HEK293 (cell line): ENCODE data around the gene ZNF423.

ENCODE experiments used
- CTCF ChIA-PET: fragments of 350-600 bp; formaldehyde crosslinking; extraction: SDS; loops from one replicate; lab custom pipeline; 2021; ENCODE audit warnings: antibody characterized with exemption; lab: Yijun Ruan, JAX
- POLR2A ChIA-PET: fragments of 300-600 bp; formaldehyde crosslinking; extraction: SDS; loops from one replicate; lab custom pipeline; 2020; ENCODE audit warnings: antibody characterized with exemption, inconsistent platforms; lab: Yijun Ruan, JAX
- H3K27ac ChIP-seq: fragments of 200-500 bp; sonication (Bioruptor generic); 2 replicates; pipeline ENCODE4 v1.5.1; 2014; ENCODE audit warnings: low read depth, low read length, control low read depth, inconsistent platforms; ENCODE audit errors: extremely low read depth
- H3K36me3 ChIP-seq, 2 experiments: fragments of 200-500 bp in 1 of 2; sonication (Bioruptor generic) in 1 of 2; 1 replicate in 1 of 2; 2 replicates in 1 of 2; pipeline ENCODE4 v1.5.1; 2014 to 2017; ENCODE audit warnings: inconsistent platforms in 2 of 2, low read length in 2 of 2; ENCODE audit not compliant: control insufficient read depth in 2 of 2, insufficient read depth in 1 of 2
- H3K4me1 ChIP-seq: fragments of 200-500 bp; sonication (Bioruptor generic); 2 replicates; pipeline ENCODE4 v1.5.1; 2014; ENCODE audit warnings: mild to moderate bottlenecking, low read length, inconsistent platforms; ENCODE audit not compliant: control insufficient read depth, insufficient read depth
- H3K4me3 ChIP-seq: 2 replicates; pipeline ENCODE4 v1.5.1; 2011; ENCODE audit warnings: low read depth, mild to moderate bottlenecking, control low read depth, low read length, moderate library complexity
- H3K9me3 ChIP-seq: fragments of 200-500 bp; sonication (Bioruptor generic); 2 replicates; pipeline ENCODE4 v1.5.1; 2014; ENCODE audit warnings: low read depth, low read length, inconsistent platforms; ENCODE audit not compliant: control insufficient read depth, insufficient read depth
- SCRT2 ChIP-seq: fragments of 450-650 bp; formaldehyde crosslinking; IDR thresholded peaks from 2 replicates; pipeline ENCODE4 v1.5.1; 2016; ENCODE audit warnings: missing biosample characterization, missing genetic modification characterization
- WT1 ChIP-seq: fragments of 450-650 bp; formaldehyde crosslinking; IDR thresholded peaks from 2 replicates; pipeline ENCODE4 v1.5.1; 2016; ENCODE audit warnings: missing biosample characterization, missing genetic modification characterization
- ZNF133 ChIP-seq: fragments of 450-650 bp; formaldehyde crosslinking; IDR thresholded peaks from 2 replicates; pipeline ENCODE4 v1.5.1; 2016; ENCODE audit warnings: missing biosample characterization, missing genetic modification characterization
- ZNF138 ChIP-seq: fragments of 450-650 bp; formaldehyde crosslinking; IDR thresholded peaks from 2 replicates; pipeline ENCODE4 v1.5.1; 2016; ENCODE audit warnings: missing biosample characterization, missing genetic modification characterization, borderline replicate concordance
- ZNF155 ChIP-seq: fragments of 450-650 bp; formaldehyde crosslinking; IDR thresholded peaks from 2 replicates; pipeline ENCODE4 v1.5.1; 2016; ENCODE audit warnings: missing biosample characterization, missing genetic modification characterization
- ZNF404 ChIP-seq: fragments of 450-650 bp; formaldehyde crosslinking; IDR thresholded peaks from 2 replicates; pipeline ENCODE4 v1.5.1; 2017; ENCODE audit warnings: missing biosample characterization, missing genetic modification characterization
- ZNF548 ChIP-seq: fragments of 450-650 bp; formaldehyde crosslinking; IDR thresholded peaks from 2 replicates; pipeline ENCODE4 v1.5.1; 2016; ENCODE audit warnings: missing biosample characterization, missing genetic modification characterization
- ZNF777 ChIP-seq: fragments of 450-650 bp; formaldehyde crosslinking; IDR thresholded peaks from 2 replicates; pipeline ENCODE4 v1.5.1; 2017; ENCODE audit warnings: missing biosample characterization, missing genetic modification characterization, borderline replicate concordance
- ZNF785 ChIP-seq: fragments of 450-650 bp; formaldehyde crosslinking; IDR thresholded peaks from 2 replicates; pipeline ENCODE4 v1.5.1; 2016; ENCODE audit warnings: missing biosample characterization, missing genetic modification characterization
- TF ChIP-seq, protein P1 (sequence below): fragments of 450-650 bp; formaldehyde crosslinking; IDR thresholded peaks from 2 replicates; pipeline ENCODE4 v1.5.1; 2016; ENCODE audit warnings: missing biosample characterization, missing genetic modification characterization
- TF ChIP-seq, protein P2 (sequence below): fragments of 450-650 bp; formaldehyde crosslinking; IDR thresholded peaks from 2 replicates; pipeline ENCODE4 v1.5.1; 2016; ENCODE audit warnings: missing biosample characterization, missing genetic modification characterization
- TF ChIP-seq, protein P3 (sequence below): fragments of 450-650 bp; formaldehyde crosslinking; IDR thresholded peaks from 2 replicates; pipeline ENCODE4 v1.5.0; 2017; ENCODE audit warnings: missing biosample characterization, missing genetic modification characterization, borderline replicate concordance
- TF ChIP-seq, protein P4 (sequence below): fragments of 450-650 bp; formaldehyde crosslinking; IDR thresholded peaks from 2 replicates; pipeline ENCODE4 v1.5.1; 2016; ENCODE audit warnings: missing biosample characterization, missing genetic modification characterization
- TF ChIP-seq, protein P5 (sequence below): fragments of 450-650 bp; formaldehyde crosslinking; IDR thresholded peaks from 2 replicates; pipeline ENCODE4 v1.5.1; 2016; ENCODE audit warnings: missing biosample characterization, missing genetic modification characterization, borderline replicate concordance
- TF ChIP-seq, protein P6 (sequence below): fragments of 450-650 bp; formaldehyde crosslinking; IDR thresholded peaks from 2 replicates; pipeline ENCODE4 v1.5.1; 2016; ENCODE audit warnings: missing biosample characterization, missing genetic modification characterization

The ZNF423 gene

DNA sequence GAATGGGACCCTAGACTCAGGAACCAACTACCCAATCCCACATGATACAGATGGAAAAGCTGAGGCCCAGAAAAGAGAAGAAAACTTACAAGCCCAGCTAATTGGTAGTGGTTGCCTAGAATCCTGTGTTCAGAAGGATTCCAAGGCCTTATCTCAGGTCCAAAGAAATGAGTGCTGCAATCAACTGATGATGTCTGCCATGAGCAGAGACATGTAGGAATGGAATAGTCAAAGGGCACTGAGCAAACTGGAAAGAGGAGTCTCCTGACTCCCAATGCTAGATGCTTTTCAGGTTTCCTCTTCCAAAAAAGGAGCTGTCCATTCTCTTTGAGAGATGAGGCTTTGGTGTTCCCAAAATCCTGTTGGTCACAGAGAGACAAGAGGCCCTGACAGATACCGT, 210.6 kb downstream of the ZNF423 start:
- POLR2A ChIA-PET = no interaction called here
- no peak overlapping the region for H3K27ac ChIP-seq
- no peak overlapping the region for H3K4me3 ChIP-seq
- no peaks in the 10 kb centered on the region for H3K9me3 ChIP-seq
- H3K36me3 ChIP-seq = no peaks in the 10 kb centered on the region
- no peaks in the 10 kb centered on the region for H3K4me1 ChIP-seq
- TF ChIP-seq, protein P1, sequence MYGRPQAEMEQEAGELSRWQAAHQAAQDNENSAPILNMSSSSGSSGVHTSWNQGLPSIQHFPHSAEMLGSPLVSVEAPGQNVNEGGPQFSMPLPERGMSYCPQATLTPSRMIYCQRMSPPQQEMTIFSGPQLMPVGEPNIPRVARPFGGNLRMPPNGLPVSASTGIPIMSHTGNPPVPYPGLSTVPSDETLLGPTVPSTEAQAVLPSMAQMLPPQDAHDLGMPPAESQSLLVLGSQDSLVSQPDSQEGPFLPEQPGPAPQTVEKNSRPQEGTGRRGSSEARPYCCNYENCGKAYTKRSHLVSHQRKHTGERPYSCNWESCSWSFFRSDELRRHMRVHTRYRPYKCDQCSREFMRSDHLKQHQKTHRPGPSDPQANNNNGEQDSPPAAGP (tag by site-specific recombination) = no peak
- CTCF ChIA-PET = no interaction called here

DNA sequence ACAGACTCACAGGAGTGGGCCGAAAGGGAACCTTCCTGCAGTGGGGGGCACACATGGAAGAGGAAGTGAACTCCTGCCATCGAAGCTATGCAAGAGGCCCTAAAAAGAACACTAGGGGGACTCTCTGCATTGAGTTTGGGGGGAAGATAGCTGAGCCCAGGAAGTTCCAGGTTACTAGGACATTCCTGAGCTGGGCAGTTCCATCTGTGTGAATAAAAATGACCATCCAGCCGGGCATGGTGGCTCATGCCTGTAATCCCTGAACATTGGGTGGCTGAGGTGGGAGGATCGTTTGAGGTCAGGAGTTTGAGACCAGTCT, 211.8 kb downstream of the ZNF423 start:
- Histone ChIP-seq H3K36me3 (no peaks in the 10 kb centered on the region), H3K4me1 (no peaks in the 10 kb centered on the region), H3K9me3 (no peaks in the 10 kb centered on the region), H3K4me3 (no peak overlapping the region), H3K27ac (no peak overlapping the region)
- ChIA-PET CTCF (no interaction called here), POLR2A (interaction anchor here (0.6 kb wide), 1 partner anchor 21 kb away, joined by 9 read pairs; no protein-coding TSS in a partner anchor)
- TF ChIP-seq WT1 (tag by site-specific recombination) = no peak
- TF ChIP-seq, protein P2, sequence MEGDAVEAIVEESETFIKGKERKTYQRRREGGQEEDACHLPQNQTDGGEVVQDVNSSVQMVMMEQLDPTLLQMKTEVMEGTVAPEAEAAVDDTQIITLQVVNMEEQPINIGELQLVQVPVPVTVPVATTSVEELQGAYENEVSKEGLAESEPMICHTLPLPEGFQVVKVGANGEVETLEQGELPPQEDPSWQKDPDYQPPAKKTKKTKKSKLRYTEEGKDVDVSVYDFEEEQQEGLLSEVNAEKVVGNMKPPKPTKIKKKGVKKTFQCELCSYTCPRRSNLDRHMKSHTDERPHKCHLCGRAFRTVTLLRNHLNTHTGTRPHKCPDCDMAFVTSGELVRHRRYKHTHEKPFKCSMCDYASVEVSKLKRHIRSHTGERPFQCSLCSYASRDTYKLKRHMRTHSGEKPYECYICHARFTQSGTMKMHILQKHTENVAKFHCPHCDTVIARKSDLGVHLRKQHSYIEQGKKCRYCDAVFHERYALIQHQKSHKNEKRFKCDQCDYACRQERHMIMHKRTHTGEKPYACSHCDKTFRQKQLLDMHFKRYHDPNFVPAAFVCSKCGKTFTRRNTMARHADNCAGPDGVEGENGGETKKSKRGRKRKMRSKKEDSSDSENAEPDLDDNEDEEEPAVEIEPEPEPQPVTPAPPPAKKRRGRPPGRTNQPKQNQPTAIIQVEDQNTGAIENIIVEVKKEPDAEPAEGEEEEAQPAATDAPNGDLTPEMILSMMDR = 0 out of 2 replicates have a peak, but pooled peaks have one; percentile 12

DNA sequence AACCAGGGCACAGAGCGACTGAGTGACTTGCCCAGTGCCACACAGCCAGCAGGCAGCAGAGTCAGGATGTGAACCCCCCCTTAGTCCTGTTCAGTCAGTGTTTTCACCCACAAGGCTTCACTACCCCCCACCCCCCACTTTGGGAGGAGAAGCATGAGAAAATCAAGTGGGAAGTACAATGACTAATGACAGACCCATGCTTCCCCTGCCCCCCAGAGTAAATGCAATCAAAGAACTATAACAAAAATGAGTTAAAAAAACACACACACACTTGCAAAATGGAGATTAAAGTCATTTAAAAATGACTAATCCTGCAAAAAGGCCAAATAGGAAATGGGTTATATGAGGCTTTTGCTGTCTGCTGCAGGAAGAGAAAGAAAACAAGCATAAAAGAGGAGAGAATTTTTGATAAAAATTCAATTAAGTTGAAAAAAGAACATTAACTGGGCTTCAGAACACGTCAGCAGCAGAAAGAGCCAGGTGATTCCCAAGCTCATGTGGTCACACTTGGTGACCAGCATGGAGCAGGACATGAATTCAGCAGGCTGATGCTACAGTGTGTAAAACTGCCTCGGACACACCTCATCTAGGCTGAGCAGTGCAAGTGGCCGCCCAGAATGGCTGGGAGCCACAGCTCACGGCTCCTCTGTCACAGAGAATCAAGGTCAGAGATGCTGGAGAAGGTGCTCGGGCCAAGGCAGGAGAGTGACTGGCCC, 212.3 kb downstream of the ZNF423 start:
- TF ChIP-seq ZNF548 (tag by site-specific recombination) (no peak), SCRT2 (no peak), ZNF138 (no peak), ZNF133 (tag by site-specific recombination) (no peak), ZNF155 (no peak), ZNF777 (tag by site-specific recombination) (no peak), ZNF785 (tag by site-specific recombination) (no peak), ZNF404 (tag by site-specific recombination) (no peak)
- TF ChIP-seq, protein P3, sequence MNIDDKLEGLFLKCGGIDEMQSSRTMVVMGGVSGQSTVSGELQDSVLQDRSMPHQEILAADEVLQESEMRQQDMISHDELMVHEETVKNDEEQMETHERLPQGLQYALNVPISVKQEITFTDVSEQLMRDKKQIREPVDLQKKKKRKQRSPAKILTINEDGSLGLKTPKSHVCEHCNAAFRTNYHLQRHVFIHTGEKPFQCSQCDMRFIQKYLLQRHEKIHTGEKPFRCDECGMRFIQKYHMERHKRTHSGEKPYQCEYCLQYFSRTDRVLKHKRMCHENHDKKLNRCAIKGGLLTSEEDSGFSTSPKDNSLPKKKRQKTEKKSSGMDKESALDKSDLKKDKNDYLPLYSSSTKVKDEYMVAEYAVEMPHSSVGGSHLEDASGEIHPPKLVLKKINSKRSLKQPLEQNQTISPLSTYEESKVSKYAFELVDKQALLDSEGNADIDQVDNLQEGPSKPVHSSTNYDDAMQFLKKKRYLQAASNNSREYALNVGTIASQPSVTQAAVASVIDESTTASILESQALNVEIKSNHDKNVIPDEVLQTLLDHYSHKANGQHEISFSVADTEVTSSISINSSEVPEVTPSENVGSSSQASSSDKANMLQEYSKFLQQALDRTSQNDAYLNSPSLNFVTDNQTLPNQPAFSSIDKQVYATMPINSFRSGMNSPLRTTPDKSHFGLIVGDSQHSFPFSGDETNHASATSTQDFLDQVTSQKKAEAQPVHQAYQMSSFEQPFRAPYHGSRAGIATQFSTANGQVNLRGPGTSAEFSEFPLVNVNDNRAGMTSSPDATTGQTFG = no peak
- TF ChIP-seq, protein P4, sequence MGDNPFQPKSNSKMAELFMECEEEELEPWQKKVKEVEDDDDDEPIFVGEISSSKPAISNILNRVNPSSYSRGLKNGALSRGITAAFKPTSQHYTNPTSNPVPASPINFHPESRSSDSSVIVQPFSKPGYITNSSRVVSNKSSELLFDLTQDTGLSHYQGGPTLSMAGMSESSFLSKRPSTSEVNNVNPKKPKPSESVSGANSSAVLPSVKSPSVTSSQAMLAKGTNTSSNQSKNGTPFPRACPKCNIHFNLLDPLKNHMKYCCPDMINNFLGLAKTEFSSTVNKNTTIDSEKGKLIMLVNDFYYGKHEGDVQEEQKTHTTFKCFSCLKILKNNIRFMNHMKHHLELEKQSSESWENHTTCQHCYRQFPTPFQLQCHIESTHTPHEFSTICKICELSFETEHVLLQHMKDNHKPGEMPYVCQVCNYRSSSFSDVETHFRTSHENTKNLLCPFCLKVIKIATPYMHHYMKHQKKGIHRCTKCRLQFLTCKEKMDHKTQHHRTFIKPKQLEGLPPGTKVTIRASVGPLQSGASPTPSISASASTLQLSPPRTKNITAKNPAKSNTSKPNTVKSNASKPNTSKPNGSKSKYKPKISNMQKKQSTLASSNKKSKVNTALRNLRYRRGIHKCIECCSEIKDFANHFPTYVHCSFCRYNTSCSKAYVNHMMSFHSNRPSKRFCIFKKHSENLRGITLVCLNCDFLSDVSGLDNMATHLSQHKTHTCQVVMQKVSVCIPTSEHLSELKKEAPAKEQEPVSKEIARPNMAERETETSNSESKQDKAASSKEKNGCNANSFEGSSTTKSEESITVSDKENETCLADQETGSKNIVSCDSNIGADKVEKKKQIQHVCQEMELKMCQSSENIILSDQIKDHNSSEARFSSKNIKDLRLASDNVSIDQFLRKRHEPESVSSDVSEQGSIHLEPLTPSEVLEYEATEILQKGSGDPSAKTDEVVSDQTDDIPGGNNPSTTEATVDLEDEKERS (tag by site-specific recombination) = no peak
- TF ChIP-seq, protein P5, sequence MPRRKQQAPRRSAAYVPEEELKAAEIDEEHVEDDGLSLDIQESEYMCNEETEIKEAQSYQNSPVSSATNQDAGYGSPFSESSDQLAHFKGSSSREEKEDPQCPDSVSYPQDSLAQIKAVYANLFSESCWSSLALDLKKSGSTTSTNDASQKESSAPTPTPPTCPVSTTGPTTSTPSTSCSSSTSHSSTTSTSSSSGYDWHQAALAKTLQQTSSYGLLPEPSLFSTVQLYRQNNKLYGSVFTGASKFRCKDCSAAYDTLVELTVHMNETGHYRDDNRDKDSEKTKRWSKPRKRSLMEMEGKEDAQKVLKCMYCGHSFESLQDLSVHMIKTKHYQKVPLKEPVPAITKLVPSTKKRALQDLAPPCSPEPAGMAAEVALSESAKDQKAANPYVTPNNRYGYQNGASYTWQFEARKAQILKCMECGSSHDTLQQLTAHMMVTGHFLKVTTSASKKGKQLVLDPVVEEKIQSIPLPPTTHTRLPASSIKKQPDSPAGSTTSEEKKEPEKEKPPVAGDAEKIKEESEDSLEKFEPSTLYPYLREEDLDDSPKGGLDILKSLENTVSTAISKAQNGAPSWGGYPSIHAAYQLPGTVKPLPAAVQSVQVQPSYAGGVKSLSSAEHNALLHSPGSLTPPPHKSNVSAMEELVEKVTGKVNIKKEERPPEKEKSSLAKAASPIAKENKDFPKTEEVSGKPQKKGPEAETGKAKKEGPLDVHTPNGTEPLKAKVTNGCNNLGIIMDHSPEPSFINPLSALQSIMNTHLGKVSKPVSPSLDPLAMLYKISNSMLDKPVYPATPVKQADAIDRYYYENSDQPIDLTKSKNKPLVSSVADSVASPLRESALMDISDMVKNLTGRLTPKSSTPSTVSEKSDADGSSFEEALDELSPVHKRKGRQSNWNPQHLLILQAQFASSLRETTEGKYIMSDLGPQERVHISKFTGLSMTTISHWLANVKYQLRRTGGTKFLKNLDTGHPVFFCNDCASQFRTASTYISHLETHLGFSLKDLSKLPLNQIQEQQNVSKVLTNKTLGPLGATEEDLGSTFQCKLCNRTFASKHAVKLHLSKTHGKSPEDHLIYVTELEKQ (tag by site-specific recombination) = no peak
- TF ChIP-seq, protein P6, sequence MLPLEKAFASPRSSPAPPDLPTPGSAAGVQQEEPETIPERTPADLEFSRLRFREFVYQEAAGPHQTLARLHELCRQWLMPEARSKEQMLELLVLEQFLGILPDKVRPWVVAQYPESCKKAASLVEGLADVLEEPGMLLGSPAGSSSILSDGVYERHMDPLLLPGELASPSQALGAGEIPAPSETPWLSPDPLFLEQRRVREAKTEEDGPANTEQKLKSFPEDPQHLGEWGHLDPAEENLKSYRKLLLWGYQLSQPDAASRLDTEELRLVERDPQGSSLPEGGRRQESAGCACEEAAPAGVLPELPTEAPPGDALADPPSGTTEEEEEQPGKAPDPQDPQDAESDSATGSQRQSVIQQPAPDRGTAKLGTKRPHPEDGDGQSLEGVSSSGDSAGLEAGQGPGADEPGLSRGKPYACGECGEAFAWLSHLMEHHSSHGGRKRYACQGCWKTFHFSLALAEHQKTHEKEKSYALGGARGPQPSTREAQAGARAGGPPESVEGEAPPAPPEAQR (tag by site-specific recombination) = no peak
- POLR2A ChIA-PET = no interaction called here
- Histone ChIP-seq H3K36me3 (no peaks in the 10 kb centered on the region), H3K4me3 (no peak overlapping the region), H3K9me3 (no peaks in the 10 kb centered on the region), H3K4me1 (no peaks in the 10 kb centered on the region), H3K27ac (no peak overlapping the region)
- CTCF ChIA-PET = no interaction called here
